GM23338 (cell line): ENCODE data around the gene SYPL1. TPM values are rescaled to one million over a fixed set of nuclear protein-coding genes. Genes with fewer than 3 reads are reported as not detected.
A peak's percentile ranks its signal among the peaks of the same experiment; 100 is the strongest.

Experiments used
- ATAC-seq: fragments of 200-7000 bp; cut with Tn5 transposase; 3 replicates; pipeline ENCODE4 v1.9.1; 2020
- DNase-seq: peaks from one replicate; pipeline ENCODE4 v3.0.0-alpha.2; 2015; ENCODE audit warnings: low spot score
- H2AFZ ChIP-seq: fragments of 200-600 bp; sonication (generic); 2 replicates; pipeline ENCODE4 v1.8.0; 2016; ENCODE audit warnings: antibody characterized with exemption, mild to moderate bottlenecking, moderate library complexity
- H3F3A ChIP-seq: fragments of 200-600 bp; sonication (generic); replicated peaks from 2 replicates; pipeline ENCODE4 v1.8.0; 2017; ENCODE audit warnings: antibody characterized with exemption, mixed run types, low read depth
- H3K27ac ChIP-seq: fragments of 200-600 bp; sonication (generic); 2 replicates; pipeline ENCODE4 v1.6.1; 2016; ENCODE audit warnings: low read depth
- H3K27me3 ChIP-seq: fragments of 200-600 bp; sonication (generic); 2 replicates; pipeline ENCODE4 v1.8.0; 2016; ENCODE audit warnings: mild to moderate bottlenecking, mixed run types, moderate library complexity; ENCODE audit not compliant: insufficient read depth
- H3K36me3 ChIP-seq: fragments of 200-600 bp; sonication (generic); 2 replicates; pipeline ENCODE4 v1.8.0; 2016; ENCODE audit warnings: mild to moderate bottlenecking; ENCODE audit not compliant: insufficient read depth
- H3K4me1 ChIP-seq: fragments of 200-600 bp; sonication (generic); 2 replicates; pipeline ENCODE4 v1.8.0; 2016; ENCODE audit warnings: mild to moderate bottlenecking, moderate library complexity; ENCODE audit not compliant: insufficient read depth
- H3K4me2 ChIP-seq: fragments of 200-600 bp; sonication (generic); 2 replicates; pipeline ENCODE4 v1.7.1; 2017; ENCODE audit warnings: mixed run types
- H3K4me3 ChIP-seq: fragments of 200-600 bp; sonication (generic); 2 replicates; pipeline ENCODE4 v1.6.1; 2016; ENCODE audit warnings: mixed run types
- H3K79me2 ChIP-seq: fragments of 200-600 bp; sonication (generic); replicated peaks from 2 replicates; pipeline ENCODE4 v1.8.0; 2017; ENCODE audit warnings: mild to moderate bottlenecking; ENCODE audit not compliant: insufficient read depth
- H3K9me2 ChIP-seq: fragments of 200-600 bp; sonication (generic); 2 replicates; pipeline ENCODE4 v1.8.0; 2017; ENCODE audit not compliant: insufficient read depth
- H4K20me1 ChIP-seq: fragments of 200-600 bp; sonication (generic); replicated peaks from 2 replicates; pipeline ENCODE4 v1.8.0; 2017; ENCODE audit warnings: mild to moderate bottlenecking; ENCODE audit not compliant: insufficient read depth
- H3K27ac Mint-ChIP-seq: 2 replicates; pipeline ENCODE4 v1.8.0; 2020; ENCODE audit warnings: inconsistent platforms, mild to moderate bottlenecking, moderate library complexity, mixed read lengths
- H3K27me3 Mint-ChIP-seq: 3 replicates; pipeline ENCODE4 v1.8.0; 2022; ENCODE audit warnings: low read depth, mild to moderate bottlenecking, moderate library complexity, mixed read lengths, inconsistent platforms; ENCODE audit not compliant: insufficient read depth, poor library complexity
- H3K36me3 Mint-ChIP-seq: 3 replicates; pipeline ENCODE4 v1.8.0; 2021; ENCODE audit warnings: low read depth, mild to moderate bottlenecking, inconsistent platforms, moderate library complexity, mixed read lengths
- H3K4me1 Mint-ChIP-seq: 3 replicates; pipeline ENCODE4 v1.8.0; 2020; ENCODE audit warnings: mild to moderate bottlenecking, inconsistent platforms, mixed read lengths
- H3K4me3 Mint-ChIP-seq: 3 replicates; pipeline ENCODE4 v1.8.0; 2021; ENCODE audit warnings: moderate library complexity, mild to moderate bottlenecking, inconsistent platforms, mixed read lengths
- H3K9me3 Mint-ChIP-seq: 3 replicates; pipeline ENCODE4 v1.8.0; 2020; ENCODE audit warnings: moderate library complexity, mild to moderate bottlenecking, inconsistent platforms, mixed read lengths
- EZH2 ChIP-seq: fragments of 200-600 bp; sonication (generic); IDR thresholded peaks from one replicate; pipeline ENCODE4 v1.8.0; 2017; ENCODE audit warnings: antibody characterized with exemption, mild to moderate bottlenecking, low read depth; ENCODE audit not compliant: unreplicated experiment
- ZNF462 ChIP-seq: fragments of 250-450 bp; sonication (Bioruptor Pico); IDR thresholded peaks from 2 replicates; pipeline ENCODE4 v1.5.0; 2020; ENCODE audit warnings: mild to moderate bottlenecking, moderate library complexity
- polyA plus RNA-seq: library from polyadenylated mRNA; unstranded; fragments of >200 nt; fragmentation: Nextera tagmentation; extraction: Ambion mirVana; gene quantifications from 2 replicates; pipeline ENCODE4 v1.2.1, GENCODE V29; 2016
- total RNA-seq: library from RNA; depleted of rRNA; stranded (reverse); fragments of >200 nt; shearing (Covaris generic); gene quantifications from 2 replicates; pipeline ENCODE4 v1.2.3, GENCODE V29; 2014
- TF ChIP-seq, protein P1 (sequence below), 2 experiments: fragments of 200-600 bp in 1 of 2; sonication (generic) in 1 of 2; conservative IDR thresholded peaks; 2 replicates each; pipeline versions ENCODE4 v1.5.1 to v1.6.1; 2016 to 2017; ENCODE audit warnings: antibody characterized with exemption in 2 of 2, low read depth in 2 of 2, mild to moderate bottlenecking in 2 of 2, moderate library complexity in 1 of 2

SYPL1 gene
- total and polyA plus RNA-seq, 2 experiments from 2014 or later, result 39.3 to 52.7 TPM

GRCh38 chr7:106094780-106095179 lies 17.3 kb downstream of the SYPL1 start:
- H3K9me3 Mint-ChIP-seq, result no peaks in the 10 kb centered on the region
- Histone ChIP-seq H3K79me2 (peaks cover 11% of the 10 kb centered on the region), H3K4me2 (no peak overlapping the region), H3K27me3 (no peaks in the 10 kb centered on the region), H3K36me3 (peaks cover 14% of the 10 kb centered on the region; the same call in 1 of the 2 replicates), H2AFZ (no peak overlapping the region), H3K9me2 (no peaks in the 10 kb centered on the region), H3F3A (no peaks in the 10 kb centered on the region), H4K20me1 (no peaks in the 10 kb centered on the region; the same call in 1 of the 2 replicates), H3K27ac (no peak overlapping the region), H3K4me3 (no peak overlapping the region), H3K4me1 (0 out of 2 replicates have a peak, but pooled peaks cover 3% of the 10 kb centered on the region)
- peak; percentile 60; the same call in 2 of the 3 replicates for ATAC-seq
- no peak for DNase-seq
- H3K27me3 Mint-ChIP-seq, result no peaks in the 10 kb centered on the region
- no peak overlapping the region for H3K4me3 Mint-ChIP-seq
- H3K36me3 Mint-ChIP-seq, result peaks cover 19% of the 10 kb centered on the region; the same call in 2 of the 3 replicates
- no peak for TF ChIP-seq EZH2
- TF ChIP-seq, protein P1, sequence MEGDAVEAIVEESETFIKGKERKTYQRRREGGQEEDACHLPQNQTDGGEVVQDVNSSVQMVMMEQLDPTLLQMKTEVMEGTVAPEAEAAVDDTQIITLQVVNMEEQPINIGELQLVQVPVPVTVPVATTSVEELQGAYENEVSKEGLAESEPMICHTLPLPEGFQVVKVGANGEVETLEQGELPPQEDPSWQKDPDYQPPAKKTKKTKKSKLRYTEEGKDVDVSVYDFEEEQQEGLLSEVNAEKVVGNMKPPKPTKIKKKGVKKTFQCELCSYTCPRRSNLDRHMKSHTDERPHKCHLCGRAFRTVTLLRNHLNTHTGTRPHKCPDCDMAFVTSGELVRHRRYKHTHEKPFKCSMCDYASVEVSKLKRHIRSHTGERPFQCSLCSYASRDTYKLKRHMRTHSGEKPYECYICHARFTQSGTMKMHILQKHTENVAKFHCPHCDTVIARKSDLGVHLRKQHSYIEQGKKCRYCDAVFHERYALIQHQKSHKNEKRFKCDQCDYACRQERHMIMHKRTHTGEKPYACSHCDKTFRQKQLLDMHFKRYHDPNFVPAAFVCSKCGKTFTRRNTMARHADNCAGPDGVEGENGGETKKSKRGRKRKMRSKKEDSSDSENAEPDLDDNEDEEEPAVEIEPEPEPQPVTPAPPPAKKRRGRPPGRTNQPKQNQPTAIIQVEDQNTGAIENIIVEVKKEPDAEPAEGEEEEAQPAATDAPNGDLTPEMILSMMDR (conservative IDR thresholded peaks at IDR 0.05; ENCODE audit: low read depth in 2 of 2), result peak in 1 of 2 experiments; percentile 27; a peak in 2 of 4 replicates
- H3K4me1 Mint-ChIP-seq, result peaks cover 10% of the 10 kb centered on the region
- no peak overlapping the region for H3K27ac Mint-ChIP-seq

GRCh38 chr7:106092204-106092603 lies 19.9 kb downstream of the SYPL1 start:
- H3K4me3 ChIP-seq, result no peak overlapping the region
- Mint-ChIP-seq H3K27ac (no peak overlapping the region), H3K4me3 (no peak overlapping the region), H3K36me3 (peaks cover 19% of the 10 kb centered on the region; the same call in 2 of the 3 replicates), H3K9me3 (no peaks in the 10 kb centered on the region), H3K4me1 (peaks cover 7% of the 10 kb centered on the region; the same call in 2 of the 3 replicates), H3K27me3 (no peaks in the 10 kb centered on the region)
- DNase-seq (no peak), ATAC-seq (no peak)
- peaks cover 14% of the 10 kb centered on the region; the same call in 1 of the 2 replicates for H3K36me3 ChIP-seq
- H3F3A ChIP-seq, result no peaks in the 10 kb centered on the region
- H3K27ac ChIP-seq, result no peak overlapping the region
- 0 out of 2 replicates have a peak, but pooled peaks cover 7% of the 10 kb centered on the region for H3K4me1 ChIP-seq
- no peak overlapping the region for H3K4me2 ChIP-seq
- no peaks in the 10 kb centered on the region; the same call in 1 of the 2 replicates for H4K20me1 ChIP-seq
- no peak overlapping the region for H2AFZ ChIP-seq
- no peak for TF ChIP-seq ZNF462 (CRISPR knock-in tag)
- TF ChIP-seq, protein P1 (conservative IDR thresholded peaks at IDR 0.05; ENCODE audit: low read depth in 2 of 2), result no peak
- no peaks in the 10 kb centered on the region for H3K9me2 ChIP-seq
- H3K79me2 ChIP-seq, result no peaks in the 10 kb centered on the region
- no peaks in the 10 kb centered on the region for H3K27me3 ChIP-seq
